ENCODE measurements around the gene ARHGEF10L. TPM values are rescaled to one million over a fixed set of nuclear protein-coding genes. Genes with fewer than 3 reads are reported as not detected.

The ARHGEF10L gene
- total RNA-seq, 1 donor from 2014 or later = 24.7 TPM

DNA sequence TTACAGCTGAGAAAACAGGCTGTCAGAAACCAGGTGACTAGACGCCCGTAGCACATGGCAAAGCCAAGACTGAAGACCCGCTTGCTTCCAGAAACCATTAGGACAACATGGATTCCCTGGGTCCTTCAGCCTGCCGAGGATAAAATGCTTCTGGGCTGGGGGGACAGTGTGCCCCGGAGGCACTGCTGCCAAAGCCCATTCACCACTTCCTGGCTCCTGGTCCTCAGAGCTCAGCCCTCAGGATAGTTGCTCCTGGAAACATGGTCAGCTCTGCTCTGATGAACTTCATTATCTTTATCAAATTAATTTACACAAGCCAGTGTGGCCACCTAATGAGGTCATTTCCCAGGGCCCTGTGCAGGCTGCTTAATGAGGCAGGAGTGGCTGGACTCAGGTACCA lies 174.5 kb downstream of the ARHGEF10L start:
- no peak for DNase-seq

DNA sequence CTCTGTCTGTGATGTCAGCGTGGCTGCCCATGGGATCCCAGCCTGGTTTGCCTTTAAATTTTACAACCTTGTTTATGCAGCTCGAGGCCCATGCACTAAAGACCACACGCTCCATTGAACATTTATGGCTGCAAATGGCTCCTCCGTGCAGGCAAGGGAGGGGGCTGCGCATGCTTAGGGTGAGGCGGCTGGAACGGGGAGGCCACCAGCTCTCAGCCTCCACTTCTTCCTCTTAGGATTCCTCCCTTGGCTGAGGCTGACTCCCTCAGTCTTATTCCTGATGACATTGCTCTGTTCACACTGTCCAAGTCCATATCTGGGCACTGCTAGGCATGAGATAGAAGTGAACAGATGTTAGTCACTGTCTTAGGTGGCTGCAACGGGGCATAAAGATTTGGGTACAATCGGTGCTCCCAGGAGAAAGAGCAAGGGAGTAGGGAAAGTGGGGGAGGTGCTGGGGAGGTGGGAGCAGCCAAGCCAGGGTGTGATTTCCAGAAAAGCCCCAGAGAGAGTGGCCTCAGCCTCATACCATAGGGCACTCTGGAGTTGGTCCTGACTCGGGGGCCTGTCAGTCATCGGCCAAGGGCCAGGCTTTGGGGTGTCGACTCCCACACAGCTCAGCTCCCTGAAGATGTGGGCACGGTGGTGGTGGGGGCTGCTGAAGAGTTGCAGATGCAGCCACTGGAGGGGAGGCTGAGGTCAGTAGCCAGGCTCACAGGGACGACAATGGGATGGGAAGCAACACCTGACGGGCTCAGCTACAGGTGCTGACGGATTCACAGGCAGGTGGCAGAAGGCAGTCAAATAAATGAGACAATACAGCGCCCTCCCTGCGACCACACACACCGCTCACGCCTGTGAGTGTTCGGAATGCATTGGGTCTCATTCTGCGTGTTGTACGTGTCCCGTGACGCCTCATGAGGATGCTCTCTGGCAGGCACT lies 178.4 kb downstream of the ARHGEF10L start:
- no peak for DNase-seq

DNA sequence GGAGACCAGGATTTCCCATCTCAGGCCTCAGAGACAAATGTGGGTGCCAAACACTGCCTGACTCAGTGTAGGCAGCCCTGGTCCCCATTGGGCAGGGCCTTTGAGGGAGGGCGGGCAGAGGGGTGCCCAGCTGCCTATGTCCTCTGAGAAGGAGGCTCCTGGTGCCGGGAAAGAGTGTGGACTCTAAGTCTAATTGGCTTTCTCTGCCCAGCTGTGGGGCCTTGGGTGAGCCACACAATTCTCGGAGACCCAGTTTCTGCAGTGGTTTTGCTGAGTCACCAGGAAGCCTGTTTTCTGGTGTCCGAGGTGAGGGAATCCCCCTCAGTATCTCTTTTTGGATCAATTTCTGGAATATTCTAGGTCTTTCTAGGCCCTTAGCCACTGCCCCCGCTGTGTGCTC lies 180.4 kb downstream of the ARHGEF10L start:
- no peak for DNase-seq

DNA sequence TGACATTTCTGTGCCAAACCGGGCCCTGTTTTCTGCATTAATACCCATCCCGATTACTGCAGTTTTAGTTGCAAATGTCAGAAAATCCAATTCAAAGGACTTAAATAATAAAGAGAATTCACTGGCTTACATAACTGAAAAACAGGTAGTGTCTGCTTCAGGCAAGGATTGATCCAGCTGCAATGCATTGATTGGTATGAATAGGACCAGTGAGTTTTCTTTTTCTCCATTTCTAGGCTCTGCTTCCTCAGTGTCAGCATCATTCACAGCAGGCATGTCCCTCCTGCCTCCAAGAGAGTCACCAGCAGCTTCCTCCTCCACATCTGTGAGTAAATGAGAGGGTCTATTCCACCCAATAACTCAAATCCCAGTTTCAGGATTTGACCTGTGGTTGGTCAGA lies 181.9 kb downstream of the ARHGEF10L start:
- DNase-seq = no peak

DNA sequence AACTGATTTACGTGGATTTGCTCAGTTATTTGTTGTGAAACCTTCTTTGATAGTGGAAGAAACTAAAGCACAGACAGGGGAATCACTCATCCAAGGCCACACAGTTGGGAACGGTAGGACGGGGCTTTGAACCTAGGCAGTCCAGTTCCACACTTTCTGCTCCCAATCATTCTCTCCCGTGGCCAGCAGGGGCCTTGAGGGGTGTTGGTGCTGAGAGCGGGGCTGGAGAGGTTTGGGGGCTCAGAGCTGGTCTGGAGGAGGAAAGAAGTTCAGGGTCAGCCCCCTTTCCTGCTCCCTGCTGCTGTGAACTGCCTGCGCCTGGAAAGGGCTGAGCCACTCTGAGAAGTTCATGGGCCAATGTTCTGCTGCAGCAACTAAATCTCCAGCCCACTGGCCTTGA lies 184.2 kb downstream of the ARHGEF10L start:
- DNase-seq = no peak

DNA sequence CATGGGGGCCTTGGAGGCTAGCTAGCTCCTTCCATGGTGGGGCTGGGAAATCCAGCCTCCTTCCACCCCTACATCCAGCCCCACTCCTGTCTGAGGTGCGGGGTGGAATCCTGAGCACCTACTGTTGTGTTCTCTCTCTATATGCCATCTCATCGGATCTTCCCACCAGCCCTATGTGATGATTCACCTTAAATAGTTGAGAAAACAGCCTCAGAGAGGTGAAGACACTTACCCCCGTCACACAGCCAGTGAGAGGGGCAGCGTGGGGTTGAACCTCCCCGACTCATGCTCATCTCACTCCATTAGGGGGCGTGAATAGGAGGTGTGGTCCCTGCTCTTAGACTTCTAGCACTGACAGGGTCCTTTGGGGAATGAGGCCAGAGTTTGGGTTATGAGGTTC lies 184.7 kb downstream of the ARHGEF10L start:
- DNase-seq = no peak

DNA sequence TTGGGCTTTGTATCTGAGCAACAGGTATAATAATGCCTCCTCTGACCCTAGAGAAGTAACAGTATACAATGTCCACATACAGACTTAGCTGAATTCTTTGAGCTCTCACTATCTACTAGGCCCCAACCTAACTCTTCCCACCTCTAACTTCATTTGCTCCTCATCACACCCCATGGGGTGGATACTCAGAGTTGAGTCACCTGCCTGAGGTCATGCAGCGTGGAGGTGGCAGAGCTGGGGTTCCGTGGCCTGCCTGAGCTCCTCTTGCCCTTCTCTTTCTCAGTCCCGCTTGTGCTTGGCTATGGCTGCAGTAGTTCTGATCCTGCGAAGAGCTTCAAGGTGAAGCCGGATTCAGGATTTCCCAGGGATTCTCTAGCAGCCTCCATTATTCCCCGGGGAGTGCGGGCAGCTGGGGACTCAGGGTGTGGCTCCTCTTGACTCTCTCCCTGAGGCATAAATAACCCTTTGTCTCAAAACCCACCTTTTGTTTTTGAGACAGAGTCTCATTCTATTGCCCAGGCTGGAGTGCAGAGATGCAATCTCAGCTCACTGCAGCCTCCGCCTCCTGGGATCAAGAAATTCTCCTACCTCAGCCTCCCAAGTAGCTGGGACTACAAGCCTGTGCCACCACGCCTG lies 185.7 kb downstream of the ARHGEF10L start:
- DNase-seq = no peak

DNA sequence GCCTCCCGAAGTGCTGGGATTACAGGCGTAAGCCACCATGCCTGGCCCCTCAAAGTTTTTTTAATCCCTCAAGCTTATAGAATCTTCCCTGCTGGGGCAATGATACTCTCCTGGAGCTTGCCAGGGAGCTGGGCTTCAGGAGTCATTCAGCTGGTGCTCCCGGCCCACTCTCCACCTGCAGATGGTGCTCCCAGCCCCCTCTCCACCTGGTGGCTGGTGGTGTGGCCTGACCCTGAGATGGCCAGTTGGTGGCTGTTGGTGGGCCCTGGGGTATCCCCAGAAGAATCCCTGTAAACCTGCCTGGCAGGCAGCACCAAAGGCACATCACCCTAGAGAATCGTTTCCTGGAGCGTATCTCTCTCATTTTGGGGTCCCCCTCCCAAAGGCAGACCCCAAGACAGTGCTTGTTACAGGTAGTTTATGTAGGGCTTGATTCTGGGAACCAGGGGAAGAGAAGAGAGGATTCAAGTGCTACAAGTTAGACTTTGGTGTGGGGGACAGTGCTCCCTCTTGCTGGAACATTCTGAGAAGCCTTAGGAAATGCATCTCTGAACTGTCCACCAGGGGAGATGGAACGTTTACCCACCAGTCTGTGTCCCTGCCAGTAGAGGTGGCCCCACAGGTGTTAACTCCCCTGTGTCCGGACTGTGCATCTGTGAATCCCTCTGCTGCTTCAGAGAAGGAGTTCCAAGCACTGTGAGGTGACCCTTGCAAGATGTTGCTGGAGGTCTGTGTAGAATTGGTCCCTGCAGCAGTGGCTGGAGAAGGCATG lies 186.5 kb downstream of the ARHGEF10L start:
- DNase-seq = no peak

DNA sequence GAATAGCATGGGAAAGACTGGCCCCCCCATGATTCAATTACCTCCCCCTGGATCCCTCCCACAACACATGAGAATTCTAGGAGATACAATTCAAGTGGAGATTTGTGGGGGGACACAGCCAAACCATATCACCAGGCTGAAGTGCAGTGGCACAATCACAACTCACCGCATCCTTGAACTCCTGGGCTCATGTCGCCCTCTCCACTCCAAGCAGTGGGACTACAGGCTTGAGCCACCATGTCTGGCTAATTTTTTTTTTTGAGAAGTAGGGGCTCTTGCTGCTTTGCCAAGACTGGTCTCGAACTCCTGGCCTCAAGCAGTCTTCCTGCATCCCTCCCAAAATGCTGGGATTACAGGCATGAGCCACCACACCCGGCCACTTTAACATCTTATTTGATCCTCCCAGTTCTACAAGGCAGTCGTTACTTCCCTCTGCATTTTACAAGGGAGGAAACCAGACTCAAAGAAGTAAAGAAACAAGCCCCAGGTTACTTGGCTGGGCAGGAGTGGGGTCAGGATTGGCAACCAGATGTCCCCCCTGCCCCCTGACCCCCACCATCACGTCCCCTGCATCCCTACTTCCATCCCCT lies 188.7 kb downstream of the ARHGEF10L start:
- no peak for DNase-seq

DNA sequence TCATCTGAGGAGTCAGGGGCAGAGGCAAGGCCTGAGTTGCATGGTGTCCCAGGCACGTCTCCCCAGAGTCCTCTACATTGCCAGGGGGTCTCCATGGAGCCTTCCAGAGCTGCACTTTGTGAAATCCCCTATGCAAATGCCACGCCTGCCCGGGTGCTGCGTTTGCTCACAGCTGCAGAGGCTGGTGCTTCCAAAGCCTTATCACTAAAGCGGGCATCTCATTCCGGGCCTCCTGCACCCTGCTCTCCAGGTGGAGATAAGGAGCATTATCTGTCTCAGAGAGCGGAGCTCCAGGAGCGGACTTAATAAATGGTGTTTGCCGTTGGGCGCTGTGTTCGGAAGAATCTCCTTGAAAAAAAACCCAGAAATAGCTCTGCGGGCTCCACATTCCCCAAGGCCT lies 189.8 kb downstream of the ARHGEF10L start:
- DNase-seq = no peak

DNA sequence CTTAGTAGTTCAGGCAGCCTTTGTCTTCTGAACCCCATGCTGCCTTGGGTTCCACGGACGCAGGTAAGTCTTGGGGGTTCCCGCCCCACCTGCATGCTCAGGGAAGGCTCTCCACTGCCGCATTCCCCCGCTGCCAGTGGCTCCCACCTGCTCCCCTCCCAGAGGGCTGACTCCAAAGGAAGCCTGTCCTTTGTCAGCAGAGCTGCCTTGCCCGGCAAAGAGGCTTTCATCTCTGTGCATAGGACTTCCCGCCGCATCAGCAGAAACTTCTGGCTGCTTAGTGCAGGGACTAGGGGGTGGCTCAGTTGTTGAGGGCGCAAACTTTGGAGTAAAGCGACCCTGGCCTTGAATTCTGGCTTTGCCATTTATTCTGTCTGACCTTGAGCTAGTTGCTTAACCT lies 190.4 kb downstream of the ARHGEF10L start:
- no peak for DNase-seq

DNA sequence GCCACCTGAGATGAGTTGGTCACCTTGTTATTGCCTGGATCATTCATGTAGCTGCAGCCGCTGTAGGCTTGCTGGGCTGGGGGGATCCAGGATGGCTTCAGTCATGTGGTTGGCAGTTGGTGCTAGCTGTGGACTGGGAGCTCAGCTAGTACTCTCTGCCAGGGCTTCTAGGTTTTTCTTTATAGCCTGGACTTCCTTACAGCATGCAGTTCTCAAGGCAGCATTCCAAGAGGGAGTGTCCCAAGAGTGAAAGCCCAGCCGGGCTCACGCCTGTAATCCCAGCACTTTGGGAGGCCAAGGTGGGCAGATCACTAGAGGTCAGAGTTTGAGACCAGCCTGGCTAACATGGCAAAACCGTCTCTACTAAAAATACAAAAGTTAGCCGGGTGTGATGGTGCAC lies 192.0 kb downstream of the ARHGEF10L start:
- DNase-seq = no peak

DNA sequence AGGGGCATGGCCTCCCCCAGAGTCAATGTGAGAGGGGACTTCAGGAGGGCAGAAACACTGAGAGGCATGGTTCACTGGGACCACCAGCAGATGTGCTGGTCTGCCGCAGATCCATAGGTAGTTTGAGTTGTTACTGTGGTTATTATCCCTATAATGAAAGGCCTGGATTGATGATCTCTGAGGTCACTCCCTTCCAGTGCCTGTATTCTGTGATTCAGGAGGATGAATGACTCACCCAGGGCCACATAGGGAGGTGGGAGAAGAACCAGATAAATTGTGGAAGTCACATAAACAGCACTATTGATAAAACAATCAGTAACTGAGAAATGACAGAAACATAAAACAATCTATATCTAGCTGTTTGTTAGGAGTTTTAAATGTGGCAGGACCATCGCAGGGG lies 193.0 kb downstream of the ARHGEF10L start:
- no peak for DNase-seq

DNA sequence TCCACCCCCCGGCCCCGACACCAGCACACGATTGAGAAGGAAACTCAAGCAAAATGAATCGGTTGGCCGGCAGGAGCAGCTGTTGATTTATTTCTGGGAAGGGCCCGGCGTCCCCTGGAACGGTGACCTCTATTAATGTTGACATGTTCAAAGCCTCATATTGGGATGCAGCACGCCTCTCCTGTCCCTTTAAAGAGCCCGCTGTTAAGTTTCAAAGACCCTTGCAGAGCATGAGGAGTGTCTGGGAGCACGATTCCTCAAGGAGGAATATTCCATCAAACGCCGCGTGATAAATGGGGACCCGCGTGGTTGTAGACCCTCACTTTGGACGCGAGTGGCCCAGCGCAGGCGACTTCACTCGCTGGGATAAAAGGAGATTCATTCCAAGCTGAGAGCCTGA lies 194.2 kb downstream of the ARHGEF10L start:
- DNase-seq = no peak

DNA sequence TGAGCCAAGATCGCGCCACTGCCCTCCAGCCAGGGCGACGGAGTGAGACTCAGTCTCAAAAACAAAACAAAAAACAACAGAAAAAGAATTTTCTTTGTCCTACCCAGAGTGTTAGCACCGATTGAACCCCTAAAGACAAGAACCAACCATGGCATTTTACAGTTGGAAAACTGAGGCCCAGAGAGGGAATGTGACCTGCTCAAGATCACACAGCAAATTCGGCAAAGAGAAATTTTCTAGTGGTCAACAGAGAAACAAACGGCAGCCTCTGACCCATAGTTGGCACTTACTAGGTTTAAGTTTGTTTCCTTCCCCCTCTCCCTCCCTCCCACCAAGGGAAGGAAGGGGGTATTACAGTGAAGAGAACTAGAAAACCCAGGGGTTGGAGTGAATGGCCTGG lies 195.1 kb downstream of the ARHGEF10L start:
- no peak for DNase-seq

DNA sequence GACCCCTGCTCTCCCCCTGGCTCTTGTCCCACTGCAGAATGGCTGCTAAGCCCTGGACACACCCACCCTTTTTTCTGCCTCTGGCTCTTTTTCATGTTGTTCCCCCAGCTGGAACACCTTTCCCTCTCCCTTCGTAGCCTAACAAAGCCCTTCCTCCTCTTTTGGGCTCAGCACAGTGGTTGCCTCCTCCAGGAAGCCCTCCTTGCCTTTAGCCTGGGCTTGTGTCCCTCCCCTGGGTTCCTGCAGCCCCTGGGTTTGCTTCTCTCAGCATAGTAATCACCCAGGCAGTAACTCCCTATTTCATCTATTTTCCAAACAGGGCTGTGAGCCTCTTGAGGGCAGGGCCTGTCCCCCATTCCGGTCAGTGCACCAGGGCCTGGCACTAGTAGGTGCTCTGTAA lies 195.8 kb downstream of the ARHGEF10L start:
- no peak for DNase-seq

DNA sequence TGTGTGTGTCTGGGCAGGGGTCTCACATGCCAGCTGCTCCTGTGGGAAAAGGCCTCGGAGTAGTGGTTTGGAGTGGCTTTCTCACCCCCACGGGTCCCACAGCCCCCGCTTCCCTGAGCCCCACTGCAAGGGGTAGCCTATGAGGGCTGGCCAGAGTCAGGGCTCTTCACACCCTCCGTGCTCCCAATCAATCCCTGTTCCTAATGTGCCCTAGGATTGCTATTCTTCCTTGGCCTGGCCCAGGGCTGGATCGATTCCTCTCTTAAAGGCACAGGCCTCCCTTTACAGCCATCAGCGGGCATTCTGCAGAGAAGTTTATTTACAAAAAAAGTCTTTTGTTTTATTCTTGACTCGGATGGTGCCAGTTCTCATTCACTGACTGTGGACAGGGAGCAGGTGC lies 196.3 kb downstream of the ARHGEF10L start:
- no peak for DNase-seq

DNA sequence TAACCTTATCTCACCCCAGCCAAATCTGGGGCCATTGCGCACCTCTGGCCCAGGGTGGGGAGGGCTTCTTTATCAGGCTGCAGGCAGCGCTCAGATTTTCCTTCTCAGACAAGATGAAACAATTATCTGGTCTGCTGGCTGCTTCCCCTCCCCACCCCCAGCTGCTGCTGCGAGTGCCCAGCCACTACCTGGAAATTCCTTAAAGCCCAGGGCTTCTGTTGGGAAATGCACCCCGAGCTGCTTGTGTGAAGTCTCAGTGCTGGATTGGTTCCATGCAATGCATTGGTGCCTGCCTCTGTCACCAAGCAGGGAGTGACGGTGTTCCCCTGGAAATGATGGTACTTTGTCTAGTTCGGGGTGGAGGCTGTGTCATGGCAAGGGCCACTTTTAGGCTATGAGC lies 197.1 kb downstream of the ARHGEF10L start:
- DNase-seq = no peak

DNA sequence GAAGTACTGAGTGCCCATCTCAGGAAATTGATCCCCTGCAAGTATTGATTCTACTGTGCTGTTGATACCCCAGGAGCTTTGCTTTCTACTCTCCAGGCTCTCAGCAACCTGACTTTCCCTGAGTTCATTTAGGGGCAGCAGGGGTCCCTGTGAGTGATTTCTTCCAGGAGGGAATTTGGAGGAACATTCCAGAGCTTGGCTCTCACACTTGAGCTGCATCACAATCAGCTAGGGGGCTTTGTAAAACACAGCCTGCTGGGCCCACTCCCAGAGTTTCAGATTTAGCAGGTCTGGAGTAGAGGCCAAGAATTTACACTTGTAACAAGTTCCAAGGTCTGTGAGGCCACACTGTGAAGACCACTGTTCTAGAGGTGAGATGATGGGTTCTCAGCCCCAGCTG lies 199.6 kb downstream of the ARHGEF10L start:
- no peak for DNase-seq

DNA sequence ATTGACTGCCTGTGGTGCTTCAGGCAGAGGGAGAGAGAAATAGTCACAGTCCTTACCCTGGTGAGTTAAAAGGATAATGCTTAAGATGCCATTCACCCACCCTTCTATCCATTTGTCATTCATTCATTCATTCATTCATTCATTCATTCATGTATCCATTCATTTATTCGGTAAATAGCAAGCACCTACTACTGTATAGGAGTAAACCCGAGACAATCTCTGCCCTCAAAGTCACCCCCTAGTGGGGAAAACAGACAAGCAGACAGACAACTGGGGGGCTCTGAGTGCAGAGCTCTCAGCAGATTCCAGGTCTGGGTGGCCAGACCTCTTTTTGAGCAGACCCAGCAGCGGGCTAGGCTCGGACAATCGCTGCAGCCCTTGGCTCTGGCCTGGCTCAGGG lies 201.6 kb downstream of the ARHGEF10L start:
- DNase-seq = no peak

DNA sequence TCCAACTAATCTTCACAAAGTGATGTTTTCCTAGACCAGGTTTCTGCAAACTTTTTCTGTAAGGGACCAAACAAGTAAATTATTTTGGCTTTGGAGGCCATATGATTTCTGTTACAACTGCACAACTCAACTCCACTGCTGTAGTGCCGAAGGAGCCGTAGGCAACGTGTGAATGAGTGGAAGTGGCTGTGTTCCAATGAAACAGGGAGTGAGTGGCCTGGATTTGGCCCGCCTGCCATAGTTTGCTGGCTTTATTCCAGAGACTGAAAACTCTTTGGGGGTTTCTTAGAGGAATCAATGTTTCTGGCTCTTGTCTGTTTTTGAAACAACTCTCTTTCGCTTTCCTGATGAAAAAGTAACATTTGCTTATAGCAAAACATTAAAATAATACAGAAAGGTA lies 203.1 kb downstream of the ARHGEF10L start:
- no peak for DNase-seq

DNA sequence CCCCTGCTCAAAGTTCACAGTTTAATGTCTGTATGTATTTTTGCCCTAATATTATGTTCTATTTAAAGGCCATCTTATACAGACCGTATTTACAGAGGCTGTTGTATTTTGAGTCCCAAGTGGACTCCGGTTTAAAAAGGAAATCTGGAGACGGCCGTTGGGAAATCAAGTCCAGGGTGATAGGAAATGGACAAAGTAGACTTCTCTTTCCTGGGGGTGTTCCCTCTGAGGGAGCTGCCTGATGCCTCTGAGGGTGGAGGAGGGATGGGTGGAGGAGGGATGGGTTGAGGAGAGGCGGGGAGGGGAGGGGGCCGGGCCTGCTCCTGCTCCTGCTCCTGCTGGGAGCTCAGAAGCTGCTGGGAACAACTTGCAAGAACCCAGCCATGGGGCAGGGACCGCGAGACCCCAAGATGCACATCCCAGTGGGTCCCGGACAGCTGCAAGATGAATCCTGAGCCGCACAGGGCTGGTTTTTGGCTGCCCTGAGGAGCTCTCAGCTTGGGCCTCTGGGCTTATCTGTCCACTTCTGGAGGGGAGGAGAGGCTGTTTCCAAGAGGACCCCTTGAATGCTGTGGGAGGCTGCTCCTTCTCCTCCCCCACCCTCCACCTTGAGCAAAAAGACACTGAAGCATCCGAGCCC lies 203.6 kb downstream of the ARHGEF10L start:
- no peak for DNase-seq
